ENCODE measurements around the gene TAS2R30.

The TAS2R30 gene

GRCh38 chr12:11183011-11183410 is 48.6 kb upstream of the TAS2R30 start (continued):
- TF ChIP-seq, protein P1, sequence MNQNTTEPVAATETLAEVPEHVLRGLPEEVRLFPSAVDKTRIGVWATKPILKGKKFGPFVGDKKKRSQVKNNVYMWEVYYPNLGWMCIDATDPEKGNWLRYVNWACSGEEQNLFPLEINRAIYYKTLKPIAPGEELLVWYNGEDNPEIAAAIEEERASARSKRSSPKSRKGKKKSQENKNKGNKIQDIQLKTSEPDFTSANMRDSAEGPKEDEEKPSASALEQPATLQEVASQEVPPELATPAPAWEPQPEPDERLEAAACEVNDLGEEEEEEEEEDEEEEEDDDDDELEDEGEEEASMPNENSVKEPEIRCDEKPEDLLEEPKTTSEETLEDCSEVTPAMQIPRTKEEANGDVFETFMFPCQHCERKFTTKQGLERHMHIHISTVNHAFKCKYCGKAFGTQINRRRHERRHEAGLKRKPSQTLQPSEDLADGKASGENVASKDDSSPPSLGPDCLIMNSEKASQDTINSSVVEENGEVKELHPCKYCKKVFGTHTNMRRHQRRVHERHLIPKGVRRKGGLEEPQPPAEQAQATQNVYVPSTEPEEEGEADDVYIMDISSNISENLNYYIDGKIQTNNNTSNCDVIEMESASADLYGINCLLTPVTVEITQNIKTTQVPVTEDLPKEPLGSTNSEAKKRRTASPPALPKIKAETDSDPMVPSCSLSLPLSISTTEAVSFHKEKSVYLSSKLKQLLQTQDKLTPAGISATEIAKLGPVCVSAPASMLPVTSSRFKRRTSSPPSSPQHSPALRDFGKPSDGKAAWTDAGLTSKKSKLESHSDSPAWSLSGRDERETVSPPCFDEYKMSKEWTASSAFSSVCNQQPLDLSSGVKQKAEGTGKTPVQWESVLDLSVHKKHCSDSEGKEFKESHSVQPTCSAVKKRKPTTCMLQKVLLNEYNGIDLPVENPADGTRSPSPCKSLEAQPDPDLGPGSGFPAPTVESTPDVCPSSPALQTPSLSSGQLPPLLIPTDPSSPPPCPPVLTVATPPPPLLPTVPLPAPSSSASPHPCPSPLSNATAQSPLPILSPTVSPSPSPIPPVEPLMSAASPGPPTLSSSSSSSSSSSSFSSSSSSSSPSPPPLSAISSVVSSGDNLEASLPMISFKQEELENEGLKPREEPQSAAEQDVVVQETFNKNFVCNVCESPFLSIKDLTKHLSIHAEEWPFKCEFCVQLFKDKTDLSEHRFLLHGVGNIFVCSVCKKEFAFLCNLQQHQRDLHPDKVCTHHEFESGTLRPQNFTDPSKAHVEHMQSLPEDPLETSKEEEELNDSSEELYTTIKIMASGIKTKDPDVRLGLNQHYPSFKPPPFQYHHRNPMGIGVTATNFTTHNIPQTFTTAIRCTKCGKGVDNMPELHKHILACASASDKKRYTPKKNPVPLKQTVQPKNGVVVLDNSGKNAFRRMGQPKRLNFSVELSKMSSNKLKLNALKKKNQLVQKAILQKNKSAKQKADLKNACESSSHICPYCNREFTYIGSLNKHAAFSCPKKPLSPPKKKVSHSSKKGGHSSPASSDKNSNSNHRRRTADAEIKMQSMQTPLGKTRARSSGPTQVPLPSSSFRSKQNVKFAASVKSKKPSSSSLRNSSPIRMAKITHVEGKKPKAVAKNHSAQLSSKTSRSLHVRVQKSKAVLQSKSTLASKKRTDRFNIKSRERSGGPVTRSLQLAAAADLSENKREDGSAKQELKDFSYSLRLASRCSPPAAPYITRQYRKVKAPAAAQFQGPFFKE (tag by site-specific recombination; IDR thresholded peaks at IDR 0.05; ENCODE audit: borderline replicate concordance), result no peak
- TF ChIP-seq, protein P2, sequence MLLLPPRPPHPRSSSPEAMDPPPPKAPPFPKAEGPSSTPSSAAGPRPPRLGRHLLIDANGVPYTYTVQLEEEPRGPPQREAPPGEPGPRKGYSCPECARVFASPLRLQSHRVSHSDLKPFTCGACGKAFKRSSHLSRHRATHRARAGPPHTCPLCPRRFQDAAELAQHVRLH (tag by site-specific recombination; IDR thresholded peaks at IDR 0.05), result peak; percentile 89
- no peak for TF ChIP-seq ZNF670 (tag by site-specific recombination; IDR thresholded peaks at IDR 0.05; ENCODE audit: low read depth)
- no peak for TF ChIP-seq PRDM10 (tag by site-specific recombination; IDR thresholded peaks at IDR 0.05)
- TF ChIP-seq ZNF121 (tag by site-specific recombination; IDR thresholded peaks at IDR 0.05), result no peak
- TF ChIP-seq ZNF416 (tag by site-specific recombination; IDR thresholded peaks at IDR 0.05), result no peak
- no peak for TF ChIP-seq ZNF664 (tag by site-specific recombination; IDR thresholded peaks at IDR 0.05)
- no peak for TF ChIP-seq ZNF791 (tag by site-specific recombination; IDR thresholded peaks at IDR 0.05)
- TF ChIP-seq SP2 (tag by site-specific recombination; IDR thresholded peaks at IDR 0.05), result no peak
- TF ChIP-seq ZNF544 (tag by site-specific recombination; IDR thresholded peaks at IDR 0.05), result no peak
- no peak for TF ChIP-seq ZNF558 (tag by site-specific recombination; IDR thresholded peaks at IDR 0.05)
- no peak for TF ChIP-seq ZNF701 (tag by site-specific recombination; IDR thresholded peaks at IDR 0.05)
- TF ChIP-seq ZNF292 (tag by site-specific recombination; IDR thresholded peaks at IDR 0.05; ENCODE audit: borderline replicate concordance, low read depth), result no peak
- TF ChIP-seq ZNF266 (tag by site-specific recombination; IDR thresholded peaks at IDR 0.05; ENCODE audit: low read depth), result 0 out of 2 replicates have a peak, but pooled peaks have one; percentile 3
- no peak for TF ChIP-seq ZBTB17 (tag by site-specific recombination; IDR thresholded peaks at IDR 0.05)
- peak; percentile 56 for TF ChIP-seq ZXDB (tag by site-specific recombination; IDR thresholded peaks at IDR 0.05)
- TF ChIP-seq, protein P3, sequence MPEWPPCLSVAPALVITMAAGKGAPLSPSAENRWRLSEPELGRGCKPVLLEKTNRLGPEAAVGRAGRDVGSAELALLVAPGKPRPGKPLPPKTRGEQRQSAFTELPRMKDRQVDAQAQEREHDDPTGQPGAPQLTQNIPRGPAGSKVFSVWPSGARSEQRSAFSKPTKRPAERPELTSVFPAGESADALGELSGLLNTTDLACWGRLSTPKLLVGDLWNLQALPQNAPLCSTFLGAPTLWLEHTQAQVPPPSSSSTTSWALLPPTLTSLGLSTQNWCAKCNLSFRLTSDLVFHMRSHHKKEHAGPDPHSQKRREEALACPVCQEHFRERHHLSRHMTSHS (tag by site-specific recombination; IDR thresholded peaks at IDR 0.05), result peak; percentile 96
- no peak for TF ChIP-seq ZSCAN23 (tag by site-specific recombination; IDR thresholded peaks at IDR 0.05)
- TF ChIP-seq ZNF394 (tag by site-specific recombination; IDR thresholded peaks at IDR 0.05; ENCODE audit: borderline replicate concordance), result no peak
- no peak for TF ChIP-seq HOXC10 (CRISPR knock-in tag; IDR thresholded peaks at IDR 0.05)
- no peak for TF ChIP-seq ZNF138 (tag by site-specific recombination; IDR thresholded peaks at IDR 0.05; ENCODE audit: borderline replicate concordance)
- TF ChIP-seq ZSCAN16 (tag by site-specific recombination; IDR thresholded peaks at IDR 0.05), result no peak
- no peak for TF ChIP-seq BCL11B (tag by site-specific recombination; IDR thresholded peaks at IDR 0.05; ENCODE audit: low read depth)
- TF ChIP-seq, protein P4, sequence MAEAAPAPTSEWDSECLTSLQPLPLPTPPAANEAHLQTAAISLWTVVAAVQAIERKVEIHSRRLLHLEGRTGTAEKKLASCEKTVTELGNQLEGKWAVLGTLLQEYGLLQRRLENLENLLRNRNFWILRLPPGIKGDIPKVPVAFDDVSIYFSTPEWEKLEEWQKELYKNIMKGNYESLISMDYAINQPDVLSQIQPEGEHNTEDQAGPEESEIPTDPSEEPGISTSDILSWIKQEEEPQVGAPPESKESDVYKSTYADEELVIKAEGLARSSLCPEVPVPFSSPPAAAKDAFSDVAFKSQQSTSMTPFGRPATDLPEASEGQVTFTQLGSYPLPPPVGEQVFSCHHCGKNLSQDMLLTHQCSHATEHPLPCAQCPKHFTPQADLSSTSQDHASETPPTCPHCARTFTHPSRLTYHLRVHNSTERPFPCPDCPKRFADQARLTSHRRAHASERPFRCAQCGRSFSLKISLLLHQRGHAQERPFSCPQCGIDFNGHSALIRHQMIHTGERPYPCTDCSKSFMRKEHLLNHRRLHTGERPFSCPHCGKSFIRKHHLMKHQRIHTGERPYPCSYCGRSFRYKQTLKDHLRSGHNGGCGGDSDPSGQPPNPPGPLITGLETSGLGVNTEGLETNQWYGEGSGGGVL (tag by site-specific recombination; IDR thresholded peaks at IDR 0.05), result peak; percentile 78
- no peak for TF ChIP-seq ELK4 (IDR thresholded peaks at IDR 0.05; ENCODE audit: borderline replicate concordance, low read depth, low read length)
- TF ChIP-seq ZBTB21 (tag by site-specific recombination; IDR thresholded peaks at IDR 0.05), result 0 out of 2 replicates have a peak, but pooled peaks have one; percentile 16
- no peak for TF ChIP-seq ZNF707 (tag by site-specific recombination; IDR thresholded peaks at IDR 0.05)
- no peak for TF ChIP-seq ZNF830 (tag by site-specific recombination; IDR thresholded peaks at IDR 0.05; ENCODE audit: low read depth)

Measured in HEK293 (cell line).